Keratinocyte (primary cell): ENCODE data around the gene SH2D6. TPM values are rescaled to one million over a fixed set of nuclear protein-coding genes. Genes with fewer than 3 reads are reported as not detected.

Experiments
- DNase-seq: peaks from one replicate; pipeline ENCODE4 v3.0.0-alpha.2; 2011; ENCODE audit warnings: low read depth, missing footprints, low spot score
- FAIRE-seq: peaks from 2 replicates; lab custom pipeline; 2011; peaks lifted over from hg19 to GRCh38; lab: Jason Lieb, UNC
- H2AFZ ChIP-seq: 2 replicates; pipeline ENCODE4 v1.6.0; 2012; ENCODE audit warnings: low read length, control low read depth, inconsistent platforms; ENCODE audit not compliant: control insufficient read depth
- H3K27ac ChIP-seq: 2 replicates; pipeline ENCODE4 v1.5.1; 2011; ENCODE audit warnings: low read length; ENCODE audit not compliant: control insufficient read depth, insufficient read depth
- H3K27me3 ChIP-seq: 3 replicates; pipeline ENCODE4 v1.6.0; 2011; ENCODE audit warnings: low read length; ENCODE audit not compliant: control insufficient read depth, insufficient read depth; ENCODE audit errors: extremely low read depth
- H3K36me3 ChIP-seq, 2 experiments: 2 replicates in 1 of 2; 3 replicates in 1 of 2; pipeline ENCODE4 v1.5.1; 2011; ENCODE audit warnings: low read length in 2 of 2, mild to moderate bottlenecking in 1 of 2; ENCODE audit not compliant: control insufficient read depth in 2 of 2, insufficient read depth in 2 of 2; ENCODE audit errors: extremely low read depth in 1 of 2
- H3K4me1 ChIP-seq: 3 replicates; pipeline ENCODE4 v1.5.1; 2011; ENCODE audit warnings: low read length; ENCODE audit not compliant: control insufficient read depth, insufficient read depth; ENCODE audit errors: extremely low read depth
- H3K4me2 ChIP-seq: 3 replicates; pipeline ENCODE4 v1.6.0; 2011; ENCODE audit warnings: low read depth, low read length; ENCODE audit not compliant: control insufficient read depth, insufficient read depth; ENCODE audit errors: extremely low read depth
- H3K4me3 ChIP-seq, 3 experiments: fragments of 200-600 bp in 1 of 3; sonication (generic) in 1 of 3; 2 replicates in 2 of 3; 3 replicates in 1 of 3; pipeline ENCODE4 v1.5.1; 2011 to 2016; ENCODE audit warnings: low read length in 3 of 3, mild to moderate bottlenecking in 3 of 3, control low read depth in 2 of 3, inconsistent platforms in 1 of 3, low read depth in 1 of 3, mixed read lengths in 1 of 3, mixed run types in 1 of 3, moderate library complexity in 1 of 3; ENCODE audit not compliant: control insufficient read depth in 2 of 3, insufficient read depth in 2 of 3; ENCODE audit errors: extremely low read depth in 1 of 3
- H3K79me2 ChIP-seq: 2 replicates; pipeline ENCODE4 v1.6.0; 2012; ENCODE audit warnings: low read length; ENCODE audit not compliant: control insufficient read depth, insufficient read depth
- H3K9ac ChIP-seq: 3 replicates; pipeline ENCODE4 v1.6.0; 2011; ENCODE audit warnings: low read length; ENCODE audit not compliant: control insufficient read depth, insufficient read depth; ENCODE audit errors: extremely low read depth
- H3K9me1 ChIP-seq: 3 replicates; pipeline ENCODE4 v1.6.0; 2011; ENCODE audit warnings: low read length; ENCODE audit not compliant: control insufficient read depth, insufficient read depth; ENCODE audit errors: extremely low read depth
- H3K9me3 ChIP-seq: 2 replicates; pipeline ENCODE4 v1.5.1; 2012; ENCODE audit warnings: low read depth, low read length; ENCODE audit not compliant: control insufficient read depth
- H4K20me1 ChIP-seq: 3 replicates; pipeline ENCODE4 v1.6.0; 2011; ENCODE audit warnings: low read length; ENCODE audit not compliant: control insufficient read depth, insufficient read depth; ENCODE audit errors: extremely low read depth
- CTCF ChIP-seq, 3 experiments: IDR thresholded peaks in 1 of 3; conservative IDR thresholded peaks in 1 of 3; optimal IDR thresholded peaks in 1 of 3; 2 replicates in 2 of 3; 3 replicates in 1 of 3; pipeline versions ENCODE3 to v1.5.1; 2011; ENCODE audit warnings: low read length in 3 of 3, mild to moderate bottlenecking in 3 of 3, moderate library complexity in 2 of 3, control low read depth in 1 of 3, inconsistent platforms in 1 of 3; ENCODE audit not compliant: insufficient read depth in 2 of 3; ENCODE audit errors: extremely low read depth in 1 of 3
- EZH2 ChIP-seq: IDR thresholded peaks from one replicate; pipeline ENCODE4 v1.6.1; 2012; ENCODE audit warnings: inconsistent platforms, mild to moderate bottlenecking, low read length, moderate library complexity
- dilution Hi-C: fragments of 300-500 bp; cut with MboI; formaldehyde crosslinking; loops from one replicate; pipeline ENCODE4 v1.7.0; 2020; ENCODE audit warnings: low sequenced_read_pairs; ENCODE audit not compliant: extremely low pct_ligation_motif_present
- polyA plus RNA-seq, 5 experiments: library from polyadenylated mRNA; depleted of rRNA in 3 of 5; stranded (reverse) in 3 of 5; stranded (forward) in 1 of 5; unstranded in 1 of 5; fragments of >200 nt; gene quantifications; 1 replicate in 1 of 5; 2 replicates in 3 of 5; 3 replicates in 1 of 5; pipeline versions ENCODE4 v1.2.1 to v1.2.3, GENCODE V29; 2011 to 2012; ENCODE audit warnings: missing spikeins in 2 of 5, low read depth in 1 of 5, low replicate concordance in 1 of 5

Gene SH2D6
- polyA plus RNA-seq, 1 donor (not counting 4 experiments of a cell fraction or from before 2014, with no cell fraction given): 0.10 TPM

- H3K4me3 ChIP-seq: no peak overlapping the region
- FAIRE-seq (no peak), DNase-seq (no peak)
- H2AFZ ChIP-seq: no peak overlapping the region
- TF ChIP-seq EZH2 (no peak), CTCF (optimal IDR thresholded peaks at IDR 0.05 in 1 of 3, IDR thresholded peaks at IDR 0.05 in 1 of 3, conservative IDR thresholded peaks at IDR 0.05 in 1 of 3; ENCODE audit: extremely low read depth in 1 of 3, insufficient read depth in 2 of 3, low read length in 3 of 3) (no peak)
- peaks cover 8% of the 10 kb centered on the region for H3K4me1 ChIP-seq
- no peak overlapping the region for H3K4me2 ChIP-seq
- H3K9ac ChIP-seq: no peak overlapping the region
- peaks cover 3% of the 10 kb centered on the region for H3K9me1 ChIP-seq
- H3K9me3 ChIP-seq: no peaks in the 10 kb centered on the region
- peaks cover 11 to 14% of the 10 kb centered on the region in 2 experiments for H3K36me3 ChIP-seq
- no peak overlapping the region for H3K27ac ChIP-seq
- dilution Hi-C loops: no loop called here
- H4K20me1 ChIP-seq: no peaks in the 10 kb centered on the region
- no peaks in the 10 kb centered on the region for H3K27me3 ChIP-seq
- peaks cover 73% of the 10 kb centered on the region for H3K79me2 ChIP-seq
Measured at GRCh38 chr2:85405201-85406059, 13.1 kb upstream of the SH2D6 start.

DNA sequence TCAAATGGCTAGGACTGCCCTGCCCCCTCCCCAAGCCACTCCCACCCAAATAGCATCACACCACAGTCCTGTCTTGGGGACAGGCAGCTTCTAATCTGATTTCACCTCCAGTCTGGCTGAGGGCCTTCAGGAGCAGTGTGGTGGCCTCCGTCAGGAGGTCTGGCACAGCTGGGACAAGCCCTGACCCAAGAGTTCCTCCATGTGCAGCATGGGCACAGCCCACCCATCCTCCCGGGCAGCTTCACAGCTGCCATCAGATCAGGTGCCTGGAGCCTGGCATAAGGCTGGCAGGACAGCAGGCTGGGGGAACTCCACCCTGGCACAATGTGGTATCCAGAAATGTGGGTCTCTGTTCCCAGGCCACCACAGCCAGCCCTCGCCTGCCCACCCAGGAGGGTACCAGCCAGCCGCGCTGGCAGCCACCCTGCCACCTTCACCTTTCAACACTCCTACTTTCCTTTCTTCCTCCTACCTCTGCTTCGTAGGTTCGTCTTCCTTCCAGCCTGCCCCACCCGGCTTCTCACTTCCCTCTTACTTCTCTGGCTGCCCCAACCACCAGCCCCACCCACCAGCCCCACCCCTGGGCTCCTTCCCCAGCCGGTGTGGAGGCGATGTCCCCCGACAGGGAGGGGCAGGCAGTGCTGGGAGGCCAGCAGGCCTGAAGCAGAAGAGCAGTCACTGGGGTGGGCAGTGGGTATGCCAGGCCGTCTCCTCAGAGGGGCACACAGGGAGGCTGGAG lies 8.5 kb upstream of the SH2D6 start, which contains the start of gene CAPG:
Gene CAPG, minus strand, starts transcription at position 522 of the 739 bp plus-strand sequence. CDS start 8,221 bp downstream, outside the sequence.
- no peaks in the 10 kb centered on the region for H4K20me1 ChIP-seq
- no peak for FAIRE-seq
- H3K4me1 ChIP-seq: peaks cover 31% of the 10 kb centered on the region
- H3K27me3 ChIP-seq: no peaks in the 10 kb centered on the region
- peak within 1 kb of the TSS; percentile 82 for H3K4me2 ChIP-seq
- dilution Hi-C loops: no loop called here
- peak within 1 kb of the TSS; percentile 51 for H2AFZ ChIP-seq
- peaks cover 3% of the 10 kb centered on the region for H3K9me1 ChIP-seq
- H3K27ac ChIP-seq: peak within 1 kb of the TSS; percentile 71
- peaks cover 75% of the 10 kb centered on the region for H3K79me2 ChIP-seq
- TF ChIP-seq CTCF (optimal IDR thresholded peaks at IDR 0.05 in 1 of 3, IDR thresholded peaks at IDR 0.05 in 1 of 3, conservative IDR thresholded peaks at IDR 0.05 in 1 of 3; ENCODE audit: extremely low read depth in 1 of 3, insufficient read depth in 2 of 3, low read length in 3 of 3) (no peak), EZH2 (no peak)
- H3K4me3 ChIP-seq: peak within 1 kb of the TSS; percentile 30 to 49 (median 47)
- DNase-seq: no peak
- H3K9me3 ChIP-seq: no peaks in the 10 kb centered on the region
- H3K9ac ChIP-seq: peak within 1 kb of the TSS; percentile 71
- H3K36me3 ChIP-seq: peaks cover 2 to 10% of the 10 kb centered on the region in 2 experiments
